ENCODE measurements around the gene SLC23A2.
A peak's percentile ranks its signal among the peaks of the same experiment; 100 is the strongest.

Gene SLC23A2

GRCh38 chr20:4820806-4821518 lies 180.3 kb downstream of the SLC23A2 start:
- in situ Hi-C loops (cut with HindIII; ENCODE audit: low sequenced_read_pairs): no loop called here
- TF ChIP-seq CTCF (IDR thresholded peaks at IDR 0.05; ENCODE audit: low read depth, low read length, missing control alignments): no peak
- DNase-seq (ENCODE audit: low read depth): peak; percentile 28
- H3K4me3 ChIP-seq (ENCODE audit: low read depth, low read length): no peak overlapping the region

- DNase-seq (ENCODE audit: low read depth): no peak
- no peak overlapping the region for H3K4me3 ChIP-seq (ENCODE audit: low read depth, low read length)
- no peak for TF ChIP-seq CTCF (IDR thresholded peaks at IDR 0.05; ENCODE audit: low read depth, low read length, missing control alignments)
- in situ Hi-C loops (cut with HindIII; ENCODE audit: low sequenced_read_pairs): no loop called here
Observed at GRCh38 chr20:4819901-4820300, 181.4 kb downstream of the SLC23A2 start.

- DNase-seq (ENCODE audit: low read depth): no peak
- in situ Hi-C loops (cut with HindIII; ENCODE audit: low sequenced_read_pairs): no loop called here
- TF ChIP-seq CTCF (IDR thresholded peaks at IDR 0.05; ENCODE audit: low read depth, low read length, missing control alignments): no peak
Observed at GRCh38 chr20:4817230-4817671, 184.1 kb downstream of the SLC23A2 start.

GRCh38 chr20:4815628-4816027 lies 185.7 kb downstream of the SLC23A2 start:
- in situ Hi-C loops (cut with HindIII; ENCODE audit: low sequenced_read_pairs): no loop called here

More at GRCh38 chr20:4817230-4817671, 184.1 kb downstream of the SLC23A2 start:
- no peak overlapping the region for H3K4me3 ChIP-seq (ENCODE audit: low read depth, low read length)

GRCh38 chr20:4814696-4815252 lies 186.5 kb downstream of the SLC23A2 start:
- DNase-seq (ENCODE audit: low read depth): no peak
- no peak for TF ChIP-seq CTCF (IDR thresholded peaks at IDR 0.05; ENCODE audit: low read depth, low read length, missing control alignments)
- H3K4me3 ChIP-seq (ENCODE audit: low read depth, low read length): no peak overlapping the region
- in situ Hi-C loops (cut with HindIII; ENCODE audit: low sequenced_read_pairs): no loop called here

More at GRCh38 chr20:4815628-4816027, 185.7 kb downstream of the SLC23A2 start:
- no peak for TF ChIP-seq CTCF (IDR thresholded peaks at IDR 0.05; ENCODE audit: low read depth, low read length, missing control alignments)
- DNase-seq (ENCODE audit: low read depth): no peak
- H3K4me3 ChIP-seq (ENCODE audit: low read depth, low read length): no peak overlapping the region

GRCh38 chr20:4813863-4814695 lies 187.2 kb downstream of the SLC23A2 start:
- TF ChIP-seq CTCF (IDR thresholded peaks at IDR 0.05; ENCODE audit: low read depth, low read length, missing control alignments): no peak
- in situ Hi-C loops (cut with HindIII; ENCODE audit: low sequenced_read_pairs): no loop called here
- no peak overlapping the region for H3K4me3 ChIP-seq (ENCODE audit: low read depth, low read length)
- no peak for DNase-seq (ENCODE audit: low read depth)

All from astrocyte of the cerebellum (primary cell).